ENCODE data around the gene RBM15B. TPM values are rescaled to one million over a fixed set of nuclear protein-coding genes. Genes with fewer than 3 reads are reported as not detected.

RBM15B gene
- total and polyA plus RNA-seq, 9 of the 15 experiments (the other 6 are each of a cell fraction or from before 2014, with no cell fraction given) = 1.8 to 21.0 (median 10.5) TPM

DNA sequence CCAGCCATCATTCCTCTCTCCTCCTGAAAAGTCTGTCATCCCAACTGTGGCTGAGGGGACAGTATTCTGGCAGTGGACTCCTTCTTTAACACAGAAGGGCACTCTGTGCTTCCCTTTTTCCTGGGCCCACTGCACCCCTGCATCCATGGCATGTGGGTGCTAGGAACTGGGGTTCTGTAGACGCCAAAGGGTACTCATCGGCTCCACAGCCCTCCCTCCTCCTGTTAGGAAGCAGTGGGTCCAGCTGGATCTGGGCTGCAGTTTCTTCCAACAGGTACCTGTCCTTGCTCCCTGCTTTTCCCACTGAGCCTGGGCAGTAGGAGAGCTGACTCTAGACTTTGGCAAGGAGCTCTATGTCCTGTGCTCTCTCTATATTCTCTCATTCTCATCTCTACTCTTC is 12.4 kb upstream of the RBM15B start:
- Histone ChIP-seq H2AFZ (ENCODE audit: low read depth, low read length) (no peak overlapping the region), H3K4me3 (no peak overlapping the region), H3K27ac (ENCODE audit: extremely low read depth, low read depth, low read length) (no peak overlapping the region), H3K9ac (ENCODE audit: insufficient read depth in 1 of 2, low read depth in 2 of 2, low read length in 2 of 2) (no peak overlapping the region), H3K27me3 (ENCODE audit: control insufficient read depth in 2 of 2, insufficient read depth in 2 of 2, low read length in 2 of 2) (peaks cover 13 to 49% of the 10 kb centered on the region in 2 experiments), H3K36me3 (ENCODE audit: control insufficient read depth, insufficient read depth, low read length) (no peaks in the 10 kb centered on the region), H3K9me3 (replicated peaks; ENCODE audit: control insufficient read depth, insufficient read depth, low read depth, low read length) (no peaks in the 10 kb centered on the region), H3K4me2 (ENCODE audit: insufficient read depth, low read length) (no peak overlapping the region), H3K9me1 (ENCODE audit: control insufficient read depth, insufficient read depth, low read length) (no peaks in the 10 kb centered on the region), H3K79me2 (ENCODE audit: control insufficient read depth, insufficient read depth, low read length) (peaks cover 4% of the 10 kb centered on the region; the same call in 1 of the 3 replicates), H4K20me1 (replicated peaks; ENCODE audit: control insufficient read depth, insufficient read depth, low read length) (no peaks in the 10 kb centered on the region), H3K4me1 (replicated peaks in 1 of 2; ENCODE audit: control insufficient read depth in 2 of 2, insufficient read depth in 2 of 2, low read length in 2 of 2) (no peaks in the 10 kb centered on the region; a peak in 3 of 5 replicates)
- no TSS peak for BruUV-seq (replicated peaks)
- intact Hi-C loops (cut with micrococcal nuclease) = loop anchor here (10.0 kb wide), 1 partner anchor 704 kb away; the partner anchor contains the start of gene DOCK3
- in situ Hi-C loops (cut with MboI) = loop anchor here (5.0 to 10.0 kb wide), 2 partner anchors 274 to 761 kb away; partner anchors contain the start of gene MAPKAPK3
- CTCF ChIA-PET (ENCODE audit: low intra/inter-chr PET ratio) = no interaction called here
- ATAC-seq (no peak), FAIRE-seq (no peak), DNase-seq (ENCODE audit: extremely low read depth in 1 of 4, low spot score in 3 of 4) (no peak)
- no CpG with 5 or more reads among the region's 2 CpGs for WGBS (ENCODE audit: insufficient coverage, low coverage, missing lambda C conversion rate)
- POLR2A ChIA-PET = interaction anchor here (0.6 to 0.7 kb wide), 2 partner anchors 15 to 49 kb away, joined by 3 read pairs; no protein-coding TSS in a partner anchor
- TF ChIP-seq HLTF (IDR thresholded peaks at IDR 0.05) = no peak
- TF ChIP-seq ADNP (tag; IDR thresholded peaks at IDR 0.05) = no peak
- no peak for TF ChIP-seq RFX1 (IDR thresholded peaks at IDR 0.05)
- no peak for TF ChIP-seq FOXJ3 (CRISPR knock-in tag; IDR thresholded peaks at IDR 0.05)
- TF ChIP-seq ZNF830 (CRISPR knock-in tag; IDR thresholded peaks at IDR 0.05) = no peak
- TF ChIP-seq FOXJ2 (tag; IDR thresholded peaks at IDR 0.05) = no peak
- TF ChIP-seq E4F1 (CRISPR knock-in tag; IDR thresholded peaks at IDR 0.05; ENCODE audit: borderline replicate concordance) = no peak
- TF ChIP-seq TAF9B (IDR thresholded peaks at IDR 0.05; ENCODE audit: partially characterized antibody) = no peak
- no peak for TF ChIP-seq NCOA2 (IDR thresholded peaks at IDR 0.05; ENCODE audit: partially characterized antibody in 2 of 2)
- TF ChIP-seq OTX1 (CRISPR knock-in tag; IDR thresholded peaks at IDR 0.05) = no peak
- no peak for TF ChIP-seq ZNF408 (CRISPR knock-in tag; IDR thresholded peaks at IDR 0.05; ENCODE audit: low read depth)
- no peak for TF ChIP-seq TSC22D4 (tag; IDR thresholded peaks at IDR 0.05)
- TF ChIP-seq EZH2 (IDR thresholded peaks at IDR 0.05; ENCODE audit: borderline replicate concordance, low read depth, low read length) = no peak
- TF ChIP-seq POLR2G (IDR thresholded peaks at IDR 0.05; ENCODE audit: low read depth, low read length) = no peak
- no peak for TF ChIP-seq ELK1 (CRISPR knock-in tag; IDR thresholded peaks at IDR 0.05)
- TF ChIP-seq XRCC4 (IDR thresholded peaks at IDR 0.05; ENCODE audit: extremely low read depth, insufficient read depth, insufficient read length) = no peak
- TF ChIP-seq ZBTB11 (CRISPR knock-in tag; IDR thresholded peaks at IDR 0.05) = no peak

Data from K562 (cell line).